Measurements from ENCODE around the gene CALB2. TPM values are rescaled to one million over a fixed set of nuclear protein-coding genes. Genes with fewer than 3 reads are reported as not detected.

CALB2 gene
- total RNA-seq, 1 experiment from 2014 or later, result 0.85 TPM

GRCh38 chr16:71431991-71432390 lies 73.5 kb downstream of the CALB2 start:
- H2BK120ac ChIP-seq (ENCODE audit: low read depth, low read length, poor library complexity, severe bottlenecking), result no peak overlapping the region
- H3K27me3 Mint-ChIP-seq (ENCODE audit: low read depth), result peaks cover 30% of the 10 kb centered on the region
- peaks cover 3% of the 10 kb centered on the region in 2 experiments for H3K4me1 Mint-ChIP-seq
- H3K36me3 Mint-ChIP-seq (ENCODE audit: insufficient read depth in 1 of 3, low read depth in 3 of 3), result no peaks in the 10 kb centered on the region
- H2BK20ac ChIP-seq (ENCODE audit: low read depth, low read length, poor library complexity, severe bottlenecking), result no peak overlapping the region
- no peak overlapping the region for H3K18ac ChIP-seq (ENCODE audit: insufficient read length, low read depth, low read length)
- H3K4me3 Mint-ChIP-seq, result no peak overlapping the region
- H3K23me2 ChIP-seq (ENCODE audit: insufficient read length, low read depth, low read length, poor library complexity, severe bottlenecking), result no peaks in the 10 kb centered on the region
- H3K4ac ChIP-seq (ENCODE audit: low read depth, low read length), result no peak overlapping the region
- H3K9me3 ChIP-seq (ENCODE audit: control insufficient read depth, low read depth, low read length), result no peaks in the 10 kb centered on the region
- H3K56ac ChIP-seq (ENCODE audit: insufficient read length, low read depth, low read length), result no peak overlapping the region
- no peak overlapping the region for H3T11ph ChIP-seq (ENCODE audit: low read length)
- DNase-seq, result no peak
- WGBS (ENCODE audit: extremely low coverage, insufficient read length, low lambda C conversion rate), result no CpG with 5 or more reads among the region's 9 CpGs
- H4K5ac ChIP-seq (ENCODE audit: insufficient read length, low read depth, low read length), result no peak overlapping the region
- no peak overlapping the region for H2BK5ac ChIP-seq (ENCODE audit: insufficient read length, low read length)
- H2AFZ ChIP-seq (ENCODE audit: low read length), result no peak overlapping the region
- no peak overlapping the region for H3K27ac Mint-ChIP-seq
- H3K14ac ChIP-seq (ENCODE audit: insufficient read depth, low read length), result no peak overlapping the region
- no peaks in the 10 kb centered on the region for H3K79me1 ChIP-seq (ENCODE audit: insufficient read depth, low read depth, low read length, poor library complexity, severe bottlenecking)
- no peak overlapping the region for H3K4me2 ChIP-seq (ENCODE audit: insufficient read depth, insufficient read length, low read length)
- H4K8ac ChIP-seq (replicated peaks; ENCODE audit: insufficient read length, low read depth, low read length), result no peak overlapping the region
- no peak overlapping the region for H3K23ac ChIP-seq (ENCODE audit: insufficient read length, low read depth, low read length)
- no peak overlapping the region for H3K9ac ChIP-seq (ENCODE audit: extremely low read depth, insufficient read length, low read length)
- no peak overlapping the region for H2AK5ac ChIP-seq (ENCODE audit: insufficient read length, low read length)
- H3K79me2 ChIP-seq (ENCODE audit: insufficient read depth, low read length), result no peaks in the 10 kb centered on the region
- H3K4me1 ChIP-seq (ENCODE audit: insufficient read depth, low read length), result no peaks in the 10 kb centered on the region
- no peak overlapping the region for H2BK15ac ChIP-seq (ENCODE audit: low read depth, low read length)
- 0 out of 5 replicates have a peak, but pooled peaks cover 0 to 4% of the 10 kb centered on the region in 2 experiments for H3K9me3 Mint-ChIP-seq
- no peak overlapping the region for H3K27ac ChIP-seq (ENCODE audit: insufficient read length, low read depth, low read length)
- H3K27me3 ChIP-seq (ENCODE audit: insufficient read depth, low read length), result no peaks in the 10 kb centered on the region
- TF ChIP-seq CTCF (conservative IDR thresholded peaks at IDR 0.05), result no peak
- H4K91ac ChIP-seq (ENCODE audit: insufficient read length, low read depth, low read length), result no peak overlapping the region
- H4K20me1 ChIP-seq (ENCODE audit: control insufficient read depth, insufficient read depth, insufficient read length), result no peaks in the 10 kb centered on the region
- H2BK12ac ChIP-seq (ENCODE audit: insufficient read length, low read depth, low read length), result no peak overlapping the region
